Measurements from ENCODE around the gene QKI.

GRCh38 chr6:163626073-163626867 lies 211.8 kb downstream of the QKI start:
- TF ChIP-seq CTCF (conservative IDR thresholded peaks at IDR 0.05), result no peak
- no peak for TF ChIP-seq EZH2 (IDR thresholded peaks at IDR 0.05; ENCODE audit: low read depth)

All from PC-9 (cell line).